ENCODE results near the gene ZNF423.

Gene ZNF423

DNA sequence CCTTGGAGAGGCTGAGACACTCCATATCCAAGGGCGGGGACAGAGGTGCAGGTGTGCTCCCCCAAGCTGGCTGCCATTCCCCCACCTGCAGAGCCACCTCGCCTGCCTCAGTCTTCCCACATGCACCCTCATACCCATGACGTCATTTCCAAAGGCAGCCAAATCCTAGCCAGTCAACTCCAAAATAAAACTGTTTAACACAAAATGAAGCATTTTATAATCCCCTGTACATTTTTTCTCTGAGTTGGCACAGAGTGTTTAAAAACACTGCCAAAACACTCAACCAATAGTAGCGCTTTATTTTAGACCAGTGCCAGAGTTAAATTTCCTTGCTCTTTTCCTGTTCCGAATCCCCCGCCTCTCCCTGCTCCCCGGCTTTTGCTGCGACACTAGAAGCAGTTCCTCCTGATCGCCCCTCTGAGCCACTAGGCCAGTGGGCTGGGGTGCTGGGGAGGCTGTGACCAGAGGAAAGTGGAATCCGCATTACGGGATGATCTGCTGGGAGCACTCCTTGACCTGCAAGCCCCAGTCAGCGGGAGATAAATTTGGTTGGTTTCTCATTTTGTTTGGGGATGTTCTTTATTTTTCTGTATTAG, 139.5 kb downstream of the ZNF423 start:
- DNase-seq = no peak

DNA sequence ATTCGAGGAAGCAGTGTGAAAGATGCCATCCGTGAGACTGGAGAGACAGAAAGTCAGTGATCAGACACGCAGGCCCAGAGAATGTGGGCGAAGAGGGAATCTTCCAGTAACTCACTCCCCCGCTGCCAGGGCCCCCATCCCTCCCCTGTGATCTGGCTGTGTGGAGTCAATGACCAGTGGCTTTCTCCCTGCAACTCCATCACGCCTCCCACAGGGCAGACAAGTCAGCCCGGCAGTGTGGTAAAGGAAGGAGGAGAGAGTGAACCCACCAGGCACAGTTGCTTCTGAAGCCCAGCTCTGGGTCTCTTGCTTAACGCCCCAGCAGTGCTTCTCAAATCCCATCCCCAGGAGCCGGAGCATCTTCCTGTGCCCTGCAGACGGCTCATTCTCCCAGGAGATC, 142.1 kb downstream of the ZNF423 start:
- peak; percentile 8 for DNase-seq

DNA sequence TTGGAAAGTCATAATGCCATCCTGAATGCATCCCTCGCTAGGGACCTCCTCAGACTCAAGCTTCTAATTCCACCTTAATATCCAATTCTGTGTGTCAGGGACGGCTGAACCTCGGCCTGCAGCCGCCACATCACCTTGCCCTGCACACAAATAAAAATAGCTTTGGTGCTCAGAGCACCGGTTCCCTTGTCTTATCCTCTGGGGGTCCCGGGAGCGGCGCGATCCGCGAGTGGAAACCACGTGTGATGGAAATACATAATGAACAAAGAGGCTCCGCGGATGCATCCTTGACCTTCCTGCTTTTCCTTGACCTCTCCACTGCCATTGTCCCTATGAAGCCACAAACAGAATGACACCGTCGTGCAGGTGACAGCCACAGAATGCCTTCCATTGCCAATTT, 143.4 kb downstream of the ZNF423 start:
- no peak for DNase-seq

DNA sequence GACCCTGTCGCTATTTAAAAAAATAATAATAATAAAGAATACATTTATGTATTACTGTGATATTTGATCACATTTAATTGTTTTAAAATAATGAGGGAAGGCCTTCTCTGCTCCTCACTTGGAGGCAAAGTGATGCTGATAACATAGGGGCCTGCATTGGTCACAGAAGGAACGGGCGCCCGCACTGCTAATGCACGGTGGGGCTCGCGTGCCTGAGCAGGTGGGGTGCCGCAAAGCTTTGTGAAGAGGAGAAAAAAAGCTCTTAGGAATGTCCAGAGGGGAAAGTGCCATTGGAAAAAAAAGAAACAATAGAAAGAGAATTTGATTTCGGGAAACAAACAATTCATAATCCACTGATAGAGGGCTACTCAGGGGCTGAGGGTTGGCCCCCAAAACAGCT, 143.8 kb downstream of the ZNF423 start:
- DNase-seq = no peak

- no peak for DNase-seq
Measured at GRCh38 chr16:49709057-49709456, 146.9 kb downstream of the ZNF423 start.

DNA sequence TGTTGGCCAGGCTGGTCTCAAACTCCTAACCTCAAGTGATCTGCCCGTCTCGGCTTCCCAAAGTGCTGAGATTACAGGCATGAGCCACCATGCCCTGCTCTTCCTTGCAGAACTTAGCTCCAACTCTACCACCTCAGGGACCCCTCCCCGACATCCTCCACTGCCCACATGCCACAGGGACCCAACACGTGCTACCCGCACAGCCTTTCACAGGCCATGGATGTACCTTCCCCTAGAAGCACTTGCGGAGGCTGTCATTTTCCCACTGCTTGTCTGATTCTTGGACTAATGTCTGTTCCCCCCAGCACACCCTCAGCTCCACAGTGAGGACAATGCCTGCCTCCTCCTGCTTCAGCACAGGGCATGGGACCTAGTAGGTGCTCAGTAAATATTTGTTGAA, 147.4 kb downstream of the ZNF423 start:
- no peak for DNase-seq

- DNase-seq = peak; percentile 34
Measured at GRCh38 chr16:49706620-49707355, 149.1 kb downstream of the ZNF423 start.

GRCh38 chr16:49704586-49705155, 151.2 kb downstream of the ZNF423 start:
- DNase-seq = peak; percentile 58

DNA sequence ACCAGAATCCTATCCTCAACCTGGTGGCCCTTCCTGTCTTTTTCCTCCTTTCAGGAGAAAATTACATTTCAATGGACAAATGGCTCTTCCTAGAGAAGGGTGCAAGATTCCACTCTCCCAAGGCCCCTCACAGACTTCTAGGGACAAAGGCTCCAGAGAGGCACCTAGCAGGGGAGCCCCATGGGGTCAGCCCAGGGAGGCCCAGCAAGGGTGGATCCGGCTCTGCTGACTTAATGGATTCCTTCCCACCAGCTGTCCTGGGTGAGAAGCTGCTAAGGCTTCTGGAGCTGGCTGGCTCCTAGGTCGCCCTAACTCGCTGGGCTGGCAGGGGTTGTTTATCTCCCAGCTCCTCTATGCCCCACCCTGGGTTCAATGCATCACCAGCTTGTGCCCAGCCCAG, 152.4 kb downstream of the ZNF423 start:
- DNase-seq = no peak

DNA sequence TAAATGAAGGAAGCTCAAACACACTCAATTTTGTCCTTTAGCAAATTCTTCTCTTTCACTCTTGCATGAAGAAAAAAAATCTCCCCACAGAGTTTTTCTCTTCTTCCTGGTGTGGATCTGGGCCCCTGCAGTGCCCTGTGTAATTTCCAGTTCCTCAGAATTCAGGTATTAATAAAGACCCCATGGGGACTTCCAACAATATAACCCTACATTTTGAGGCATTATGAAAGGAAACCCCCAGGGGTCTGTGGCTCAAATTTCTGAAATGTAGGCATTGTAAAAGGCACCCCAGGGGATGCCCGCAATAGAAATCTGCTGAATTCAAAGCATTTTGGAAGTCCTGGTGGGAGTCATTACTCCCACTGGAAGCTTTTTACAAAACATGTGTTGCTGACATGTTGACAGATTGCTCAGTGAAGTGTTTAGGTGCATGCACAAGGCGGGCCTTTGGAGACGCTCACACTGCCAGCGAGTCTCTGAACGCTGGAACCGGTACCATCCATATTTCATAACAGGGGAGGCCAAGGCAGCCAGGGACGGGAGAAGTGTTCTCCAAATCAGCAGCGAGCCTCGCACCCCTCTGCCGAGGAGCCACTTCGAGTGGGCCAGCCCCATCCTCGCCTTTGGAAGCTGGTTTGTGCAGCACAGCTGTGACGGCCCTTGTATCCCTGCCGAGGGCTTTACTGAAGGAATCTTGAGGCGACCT, 154.0 kb downstream of the ZNF423 start:
- peak; percentile 97 for DNase-seq

DNA sequence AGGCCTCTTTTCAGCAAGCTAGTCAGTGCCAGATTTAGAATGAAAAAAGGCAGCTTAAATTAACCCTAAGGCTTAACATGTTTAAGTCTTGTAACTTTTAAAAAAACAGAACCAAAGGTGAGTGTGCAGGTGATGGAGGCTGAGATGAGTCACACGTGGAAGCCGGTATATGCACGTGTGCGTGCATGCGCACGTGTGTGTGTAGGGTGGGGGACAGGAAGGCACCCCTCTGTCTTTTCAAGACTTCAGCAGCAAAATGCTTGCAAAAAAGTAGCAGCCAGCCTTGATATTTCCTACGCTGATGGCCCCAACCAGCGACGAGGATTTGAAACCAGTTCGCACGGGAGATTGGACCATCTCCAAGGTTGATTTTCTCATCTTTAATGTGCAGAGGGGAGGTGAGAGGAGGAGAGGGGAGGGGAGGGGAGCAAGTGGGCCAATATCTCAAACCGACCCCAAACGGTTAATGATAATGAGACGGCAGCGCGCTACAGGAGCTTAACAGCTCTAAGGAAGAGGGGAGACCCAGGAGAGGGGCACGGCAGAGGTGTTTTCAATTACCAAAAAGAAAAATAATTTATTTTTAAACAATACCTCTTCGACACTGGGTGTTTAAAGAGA, 154.7 kb downstream of the ZNF423 start:
- peak; percentile 87 for DNase-seq

DNA sequence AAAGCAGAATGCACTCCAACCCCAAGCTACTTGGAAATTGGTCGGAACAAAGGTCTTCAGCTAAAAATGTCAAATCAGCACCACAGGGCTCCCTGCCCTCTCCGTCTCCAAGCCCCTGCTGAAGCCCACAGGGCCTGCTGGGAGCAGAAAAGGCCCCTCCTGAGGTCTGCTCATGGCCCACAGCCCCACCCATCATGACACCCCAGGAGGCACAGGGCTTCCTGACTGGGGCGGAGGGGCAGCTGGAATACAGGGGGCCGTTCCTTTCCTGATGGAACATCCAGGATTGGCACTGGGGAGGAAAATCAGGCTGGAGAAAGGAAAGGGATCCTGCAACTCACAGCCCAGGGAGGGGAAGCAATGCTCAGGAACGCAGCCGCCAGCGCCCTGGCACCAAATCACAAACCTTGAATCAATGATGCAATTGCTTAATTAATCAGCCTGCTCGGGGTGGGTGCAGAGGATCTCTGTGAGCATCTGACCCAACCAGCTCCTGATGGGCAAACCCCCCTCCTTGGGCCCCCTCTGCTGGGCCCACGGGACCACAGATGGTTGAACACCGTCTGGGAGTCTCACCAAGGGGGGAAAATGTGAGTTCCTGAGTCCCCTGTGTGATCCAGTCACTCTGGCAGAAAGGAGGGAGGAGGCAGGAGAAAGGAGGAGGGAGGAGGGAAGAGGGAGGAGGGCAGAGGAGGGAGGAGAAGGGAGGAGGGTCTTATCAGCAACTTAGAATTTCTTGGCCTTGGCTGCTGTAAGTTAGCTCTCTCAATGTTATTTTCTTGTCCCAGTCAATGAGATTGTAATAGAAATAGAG, 155.5 kb downstream of the ZNF423 start:
- peak; percentile 84 for DNase-seq

- DNase-seq = peak; percentile 40
Measured at GRCh38 chr16:49699841-49700175, 156.1 kb downstream of the ZNF423 start.

GRCh38 chr16:49698931-49699840, 156.7 kb downstream of the ZNF423 start:
- peak; percentile 95 for DNase-seq

DNA sequence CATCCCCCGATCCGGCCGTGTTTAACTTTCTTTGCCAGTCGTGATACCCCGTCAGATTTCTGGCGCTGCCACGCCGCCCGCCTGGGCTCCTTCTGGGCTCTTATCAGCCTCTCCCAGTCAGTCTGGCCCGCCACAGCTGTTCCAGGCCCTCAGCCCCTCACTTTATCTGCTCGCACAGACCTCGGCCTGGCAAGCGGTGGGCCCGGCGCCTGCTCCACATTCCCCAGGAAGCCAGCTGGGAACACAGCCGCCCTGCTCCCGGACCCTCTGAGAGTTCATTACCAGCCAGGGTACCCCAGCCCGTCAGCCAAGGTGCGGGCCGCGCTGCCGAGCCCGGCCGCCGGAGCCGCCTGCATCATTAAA, 157.5 kb downstream of the ZNF423 start:
- DNase-seq = peak; percentile 70

DNA sequence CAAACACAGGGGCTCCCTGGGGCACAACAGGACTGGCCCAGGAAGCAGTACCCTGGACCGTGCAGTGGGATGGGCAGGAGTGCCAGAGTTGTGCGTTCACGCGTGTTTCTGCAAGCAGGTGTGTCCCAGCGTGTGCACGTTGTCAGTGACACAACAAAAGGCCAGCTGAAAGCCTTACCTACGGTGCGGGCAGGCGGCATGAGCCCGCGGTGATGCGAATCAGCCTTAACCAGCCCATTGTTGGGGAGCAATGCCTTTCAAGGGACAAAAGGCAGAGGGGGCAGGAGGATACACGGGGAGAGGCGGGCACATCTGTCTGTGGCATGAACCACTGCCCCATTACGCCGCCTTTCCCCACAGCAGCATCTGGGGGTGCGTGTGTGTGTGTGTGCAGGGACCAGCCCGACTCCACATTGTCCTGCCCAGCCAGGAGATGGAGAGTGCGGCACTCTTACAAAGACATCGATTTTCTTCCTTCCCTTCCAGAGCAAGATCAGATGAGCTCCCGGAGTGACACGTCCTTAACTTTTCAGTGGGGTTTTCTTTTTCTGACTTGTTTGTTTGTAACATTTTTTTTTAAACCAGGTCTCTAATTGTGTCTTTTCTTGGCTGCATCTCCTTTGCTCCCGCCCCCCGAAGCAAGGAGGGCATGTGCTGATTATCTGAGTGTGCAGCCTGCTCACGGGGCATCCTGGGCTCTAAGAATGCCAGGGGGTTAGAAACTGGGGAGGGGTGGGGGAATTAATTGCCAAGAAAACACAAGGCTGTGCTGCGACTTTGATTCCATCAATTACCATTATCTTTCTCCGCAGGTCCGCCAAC, 158.1 kb downstream of the ZNF423 start:
- peak; percentile 70 for DNase-seq

GRCh38 chr16:49696414-49697101, 159.4 kb downstream of the ZNF423 start:
- peak; percentile 65 for DNase-seq

DNA sequence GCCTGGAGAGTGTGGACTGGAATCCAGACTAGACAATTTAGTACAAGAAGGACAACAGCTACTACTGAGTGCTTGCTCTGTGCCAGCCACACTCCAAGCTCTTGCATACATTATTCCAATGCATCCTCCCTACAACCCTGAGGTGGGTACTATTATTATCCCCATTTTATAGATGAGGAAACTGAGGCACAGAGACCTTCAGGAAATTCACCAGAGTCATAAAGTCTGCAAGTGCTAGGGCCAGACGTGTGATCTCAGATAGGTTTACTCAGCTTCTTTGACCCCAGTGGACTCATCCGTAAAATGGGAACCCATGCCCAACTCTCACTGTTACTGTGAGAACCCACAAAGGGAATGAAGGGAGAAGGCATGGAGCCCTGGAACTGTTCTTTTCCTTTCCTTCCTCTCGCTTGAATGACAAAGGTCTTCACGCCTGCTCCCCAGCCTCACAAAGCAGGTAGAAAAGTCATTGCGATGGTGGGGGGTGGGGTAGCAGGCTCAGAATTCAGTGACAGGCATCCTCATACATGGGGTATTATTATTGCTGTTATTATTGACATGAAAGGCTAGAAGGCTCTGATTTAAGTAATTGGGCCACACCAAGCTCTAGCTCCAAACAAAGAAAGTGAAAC, 160.0 kb downstream of the ZNF423 start:
- no peak for DNase-seq

DNA sequence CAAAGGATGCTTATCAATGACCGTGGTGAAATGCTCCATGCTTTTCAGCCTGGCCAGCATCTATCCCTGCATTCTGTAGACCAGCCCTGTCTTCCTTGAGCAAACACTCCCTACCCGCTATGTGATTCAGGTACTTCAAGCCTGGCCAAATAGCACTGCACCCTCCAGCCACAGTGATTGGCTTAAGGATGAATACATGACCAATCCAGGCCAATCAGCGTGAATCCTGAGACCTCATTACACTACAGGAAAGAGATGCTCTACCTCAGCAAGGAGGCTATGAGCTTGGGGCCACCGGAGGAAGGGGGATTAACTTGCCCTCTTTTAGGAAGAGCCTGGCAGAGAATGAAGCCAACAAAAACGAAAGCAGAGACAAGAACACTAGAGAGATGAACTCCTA, 162.5 kb downstream of the ZNF423 start:
- DNase-seq = peak; percentile 3

DNA sequence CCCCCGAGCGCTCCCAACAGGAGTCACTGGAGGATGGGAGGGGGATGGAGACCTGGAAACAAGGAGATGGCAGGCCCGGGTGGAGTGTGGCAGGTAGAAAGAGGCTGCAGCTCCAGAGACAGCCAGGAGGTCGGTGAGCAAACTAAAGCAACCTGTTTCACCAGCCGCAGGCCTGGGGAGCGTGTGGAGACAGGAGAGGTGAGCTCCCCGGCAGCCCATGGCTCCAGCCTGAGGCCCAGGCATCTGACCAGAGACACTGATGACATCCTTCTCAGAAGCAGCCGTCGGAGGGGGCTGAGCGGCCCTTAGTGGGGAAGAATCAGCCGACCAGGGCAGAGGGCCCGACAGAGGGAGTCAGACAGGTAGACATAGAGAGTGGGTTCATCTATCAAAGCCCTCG, 165.1 kb downstream of the ZNF423 start:
- no peak for DNase-seq
